ENCODE results near the gene CD36.

The CD36 gene

GRCh38 chr7:80637911-80638765 lies at the start of gene CD36:
TSS of gene CD36 (plus strand) at chr7:80638642. CDS start at chr7:80646741, 8,099 bp downstream.
- DNase-seq (ENCODE audit: low read depth in 2 of 2), result no peak

GRCh38 chr7:80589631-80590030 lies 48.8 kb upstream of the CD36 start:
- DNase-seq (ENCODE audit: low read depth in 2 of 2), result no peak

- no peak for DNase-seq (ENCODE audit: low read depth in 2 of 2)
Observed at GRCh38 chr7:80591654-80592053, 46.8 kb upstream of the CD36 start.

GRCh38 chr7:80593869-80594586 lies 44.4 kb upstream of the CD36 start:
- no peak for DNase-seq (ENCODE audit: low read depth in 2 of 2)

GRCh38 chr7:80596933-80597517 lies 41.4 kb upstream of the CD36 start:
- DNase-seq (ENCODE audit: low read depth in 2 of 2), result no peak

GRCh38 chr7:80597875-80598274 lies 40.6 kb upstream of the CD36 start:
- DNase-seq (ENCODE audit: low read depth in 2 of 2), result no peak

GRCh38 chr7:80600046-80600445 lies 38.4 kb upstream of the CD36 start:
- no peak for DNase-seq (ENCODE audit: low read depth in 2 of 2)

GRCh38 chr7:80601999-80602398 lies 36.4 kb upstream of the CD36 start:
- DNase-seq (ENCODE audit: low read depth in 2 of 2), result no peak

GRCh38 chr7:80603940-80604339 lies 34.5 kb upstream of the CD36 start:
- no peak for DNase-seq (ENCODE audit: low read depth in 2 of 2)

GRCh38 chr7:80604436-80604835 lies 34.0 kb upstream of the CD36 start:
- DNase-seq (ENCODE audit: low read depth in 2 of 2), result no peak

- no peak for DNase-seq (ENCODE audit: low read depth in 2 of 2)
Observed at GRCh38 chr7:80607136-80607535, 31.3 kb upstream of the CD36 start.

- no peak for DNase-seq (ENCODE audit: low read depth in 2 of 2)
Observed at GRCh38 chr7:80608336-80608735, 30.1 kb upstream of the CD36 start.

GRCh38 chr7:80609751-80610150 lies 28.7 kb upstream of the CD36 start:
- no peak for DNase-seq (ENCODE audit: low read depth in 2 of 2)

GRCh38 chr7:80611353-80611752 lies 27.1 kb upstream of the CD36 start:
- DNase-seq (ENCODE audit: low read depth in 2 of 2), result no peak

- DNase-seq (ENCODE audit: low read depth in 2 of 2), result no peak
Observed at GRCh38 chr7:80611779-80612178, 26.7 kb upstream of the CD36 start.

- DNase-seq (ENCODE audit: low read depth in 2 of 2), result no peak
Observed at GRCh38 chr7:80612880-80613279, 25.6 kb upstream of the CD36 start.

- DNase-seq (ENCODE audit: low read depth in 2 of 2), result no peak
Observed at GRCh38 chr7:80613519-80613918, 24.9 kb upstream of the CD36 start.

- no peak for DNase-seq (ENCODE audit: low read depth in 2 of 2)
Observed at GRCh38 chr7:80614851-80615271, 23.6 kb upstream of the CD36 start.

- DNase-seq (ENCODE audit: low read depth in 2 of 2), result no peak
Observed at GRCh38 chr7:80618096-80618495, 20.3 kb upstream of the CD36 start.

GRCh38 chr7:80619741-80620140 lies 18.7 kb upstream of the CD36 start:
- DNase-seq (ENCODE audit: low read depth in 2 of 2), result no peak

GRCh38 chr7:80622541-80622940 lies 15.9 kb upstream of the CD36 start:
- no peak for DNase-seq (ENCODE audit: low read depth in 2 of 2)

- DNase-seq (ENCODE audit: low read depth in 2 of 2), result no peak
Observed at GRCh38 chr7:80623503-80624252, 14.8 kb upstream of the CD36 start.
